ENCODE measurements around the gene PPP1R12B. TPM values are rescaled to one million over a fixed set of nuclear protein-coding genes. Genes with fewer than 3 reads are reported as not detected.

PPP1R12B gene
- polyA plus RNA-seq, 1 donor (not counting 4 experiments of a cell fraction or from before 2014, with no cell fraction given) = 6.9 TPM

DNA sequence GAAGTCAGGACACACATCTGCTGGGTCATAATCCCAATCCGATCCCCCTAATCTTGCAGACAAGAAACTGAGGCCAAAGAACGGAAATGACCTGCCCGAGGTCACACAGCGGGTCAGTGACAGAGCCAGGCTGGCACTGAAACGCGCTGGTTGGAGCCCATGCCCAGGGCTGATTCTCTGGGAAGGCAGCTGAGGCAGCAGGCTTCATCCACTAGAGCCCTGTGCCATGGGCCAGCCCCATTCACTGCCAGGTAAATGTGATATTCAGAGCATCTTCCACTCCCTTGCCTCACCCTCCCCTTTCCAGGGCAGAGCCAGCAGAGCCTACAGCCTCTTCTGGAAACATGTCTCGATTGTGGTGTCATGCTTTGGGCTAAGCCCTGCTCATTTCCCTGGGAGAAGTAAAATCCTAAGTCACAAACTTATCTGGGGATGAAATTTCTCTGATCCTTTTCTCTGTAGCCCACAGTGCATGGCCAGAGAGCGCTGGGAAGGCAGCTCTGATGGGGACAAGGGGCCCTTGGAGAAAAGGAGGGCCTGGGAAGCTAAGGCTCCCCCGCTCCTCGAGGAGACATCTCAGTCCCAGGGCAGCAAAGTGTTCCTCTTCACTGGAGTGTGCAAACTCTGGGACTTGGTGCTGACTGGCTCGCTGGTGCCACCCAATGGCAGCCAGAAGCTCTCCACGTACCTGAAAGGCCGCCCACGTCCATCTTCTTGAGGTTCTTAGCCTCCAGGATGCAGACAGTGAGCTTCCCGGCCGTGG, 251.4 kb downstream of the PPP1R12B start:
- peak overlapping the region; percentile 47 for H2AFZ ChIP-seq (ENCODE audit: control insufficient read depth, low read length)
- dilution Hi-C loops (cut with MboI; ENCODE audit: extremely low pct_ligation_motif_present, low sequenced_read_pairs) = no loop called here

DNA sequence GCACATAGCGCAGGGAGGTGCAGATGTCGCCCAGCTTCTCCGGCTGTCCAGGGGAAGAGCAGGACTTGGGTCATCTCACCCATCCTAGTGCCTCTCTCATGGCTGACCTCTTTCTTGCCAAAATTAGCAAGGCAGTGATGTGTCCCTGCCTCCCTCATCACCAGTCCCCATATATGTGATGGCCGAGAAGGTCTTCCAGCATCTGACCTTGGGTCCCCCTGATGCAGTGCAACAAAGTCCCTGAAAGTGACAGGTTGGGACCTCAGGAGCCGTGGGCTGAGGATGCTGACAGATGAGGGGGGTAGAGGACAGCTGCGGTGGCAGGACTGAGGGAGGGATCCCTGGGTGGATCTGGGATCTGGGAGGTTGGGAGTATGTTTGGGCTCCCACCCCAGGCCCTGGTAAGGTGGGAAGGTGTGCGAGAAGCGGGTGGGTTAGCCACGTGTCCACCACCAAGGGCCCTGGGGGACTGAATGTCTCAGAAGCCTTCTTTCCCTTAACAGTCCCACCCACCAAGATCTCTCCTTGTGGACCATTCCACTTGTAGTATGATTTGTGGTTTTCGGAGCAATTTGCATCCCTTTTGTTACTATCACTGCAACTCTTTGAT, 252.0 kb downstream of the PPP1R12B start:
- Histone ChIP-seq H2AFZ (ENCODE audit: control insufficient read depth, low read length) (peak overlapping the region; percentile 15), H3K4me3 (ENCODE audit: control insufficient read depth in 2 of 3, extremely low read depth in 1 of 3, insufficient read depth in 2 of 3, low read depth in 1 of 3, low read length in 3 of 3) (no peak overlapping the region), H3K27me3 (ENCODE audit: control insufficient read depth, extremely low read depth, insufficient read depth, low read length) (no peaks in the 10 kb centered on the region), H3K9me1 (ENCODE audit: control insufficient read depth, extremely low read depth, insufficient read depth, low read length) (no peaks in the 10 kb centered on the region), H3K79me2 (ENCODE audit: control insufficient read depth, insufficient read depth, low read length) (no peaks in the 10 kb centered on the region), H4K20me1 (ENCODE audit: control insufficient read depth, extremely low read depth, insufficient read depth, low read length) (no peaks in the 10 kb centered on the region), H3K4me1 (ENCODE audit: control insufficient read depth, extremely low read depth, insufficient read depth, low read length) (peaks cover 5% of the 10 kb centered on the region), H3K27ac (ENCODE audit: control insufficient read depth, insufficient read depth, low read length) (no peak overlapping the region), H3K9me3 (ENCODE audit: control insufficient read depth, low read depth, low read length) (no peaks in the 10 kb centered on the region), H3K36me3 (ENCODE audit: control insufficient read depth in 2 of 2, extremely low read depth in 1 of 2, insufficient read depth in 2 of 2, low read length in 2 of 2) (no peaks in the 10 kb centered on the region), H3K9ac (ENCODE audit: control insufficient read depth, extremely low read depth, insufficient read depth, low read length) (no peak overlapping the region), H3K4me2 (ENCODE audit: control insufficient read depth, extremely low read depth, insufficient read depth, low read depth, low read length) (no peak overlapping the region)
- TF ChIP-seq EZH2 (IDR thresholded peaks at IDR 0.05; ENCODE audit: low read length) = no peak
- TF ChIP-seq, protein P1, sequence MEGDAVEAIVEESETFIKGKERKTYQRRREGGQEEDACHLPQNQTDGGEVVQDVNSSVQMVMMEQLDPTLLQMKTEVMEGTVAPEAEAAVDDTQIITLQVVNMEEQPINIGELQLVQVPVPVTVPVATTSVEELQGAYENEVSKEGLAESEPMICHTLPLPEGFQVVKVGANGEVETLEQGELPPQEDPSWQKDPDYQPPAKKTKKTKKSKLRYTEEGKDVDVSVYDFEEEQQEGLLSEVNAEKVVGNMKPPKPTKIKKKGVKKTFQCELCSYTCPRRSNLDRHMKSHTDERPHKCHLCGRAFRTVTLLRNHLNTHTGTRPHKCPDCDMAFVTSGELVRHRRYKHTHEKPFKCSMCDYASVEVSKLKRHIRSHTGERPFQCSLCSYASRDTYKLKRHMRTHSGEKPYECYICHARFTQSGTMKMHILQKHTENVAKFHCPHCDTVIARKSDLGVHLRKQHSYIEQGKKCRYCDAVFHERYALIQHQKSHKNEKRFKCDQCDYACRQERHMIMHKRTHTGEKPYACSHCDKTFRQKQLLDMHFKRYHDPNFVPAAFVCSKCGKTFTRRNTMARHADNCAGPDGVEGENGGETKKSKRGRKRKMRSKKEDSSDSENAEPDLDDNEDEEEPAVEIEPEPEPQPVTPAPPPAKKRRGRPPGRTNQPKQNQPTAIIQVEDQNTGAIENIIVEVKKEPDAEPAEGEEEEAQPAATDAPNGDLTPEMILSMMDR (optimal IDR thresholded peaks at IDR 0.05 in 1 of 3, IDR thresholded peaks at IDR 0.05 in 1 of 3, conservative IDR thresholded peaks at IDR 0.05 in 1 of 3; ENCODE audit: extremely low read depth in 1 of 3, insufficient read depth in 2 of 3, low read length in 3 of 3) = no peak
- dilution Hi-C loops (cut with MboI; ENCODE audit: extremely low pct_ligation_motif_present, low sequenced_read_pairs) = no loop called here
- DNase-seq (ENCODE audit: low read depth, low spot score) (no peak), FAIRE-seq (no peak)

More for the DNA sequence above, 251.4 kb downstream of the PPP1R12B start:
- Histone ChIP-seq H3K36me3 (ENCODE audit: control insufficient read depth in 2 of 2, extremely low read depth in 1 of 2, insufficient read depth in 2 of 2, low read length in 2 of 2) (no peaks in the 10 kb centered on the region), H3K4me1 (ENCODE audit: control insufficient read depth, extremely low read depth, insufficient read depth, low read length) (peaks cover 5% of the 10 kb centered on the region), H3K4me3 (ENCODE audit: control insufficient read depth in 2 of 3, extremely low read depth in 1 of 3, insufficient read depth in 2 of 3, low read depth in 1 of 3, low read length in 3 of 3) (no peak overlapping the region), H3K27me3 (ENCODE audit: control insufficient read depth, extremely low read depth, insufficient read depth, low read length) (no peaks in the 10 kb centered on the region), H3K27ac (ENCODE audit: control insufficient read depth, insufficient read depth, low read length) (no peak overlapping the region), H4K20me1 (ENCODE audit: control insufficient read depth, extremely low read depth, insufficient read depth, low read length) (no peaks in the 10 kb centered on the region), H3K9me3 (ENCODE audit: control insufficient read depth, low read depth, low read length) (no peaks in the 10 kb centered on the region), H3K79me2 (ENCODE audit: control insufficient read depth, insufficient read depth, low read length) (no peaks in the 10 kb centered on the region), H3K4me2 (ENCODE audit: control insufficient read depth, extremely low read depth, insufficient read depth, low read depth, low read length) (no peak overlapping the region), H3K9me1 (ENCODE audit: control insufficient read depth, extremely low read depth, insufficient read depth, low read length) (no peaks in the 10 kb centered on the region), H3K9ac (ENCODE audit: control insufficient read depth, extremely low read depth, insufficient read depth, low read length) (no peak overlapping the region)
- DNase-seq (ENCODE audit: low read depth, low spot score) = peak; percentile 53
- peak; percentile 95 for FAIRE-seq
- no peak for TF ChIP-seq EZH2 (IDR thresholded peaks at IDR 0.05; ENCODE audit: low read length)
- TF ChIP-seq, protein P1 (optimal IDR thresholded peaks at IDR 0.05 in 1 of 3, IDR thresholded peaks at IDR 0.05 in 1 of 3, conservative IDR thresholded peaks at IDR 0.05 in 1 of 3; ENCODE audit: extremely low read depth in 1 of 3, insufficient read depth in 2 of 3, low read length in 3 of 3) = peak; percentile 90 to 97 (median 94)

Data from keratinocyte (primary cell).